IMR-90 (cell line): Measurements from ENCODE around the gene GSG1L. TPM values are rescaled to one million over a fixed set of nuclear protein-coding genes. Genes with fewer than 3 reads are reported as not detected.

Source experiments
- ATAC-seq: fragments of 200-7000 bp; cut with Tn5 transposase; 2 replicates; pipeline ENCODE4 v1.9.1; 2020; ENCODE audit warnings: low read depth, mild to moderate bottlenecking, moderate library complexity
- BruUV-seq: library from RNA; stranded (reverse); fragments of 400-500 nt; replicated peaks from 2 replicates; lab custom pipeline; 2021; lab: Mats Ljungman, UMichigan
- CTCF ChIA-PET: fragments of 300-600 bp; formaldehyde crosslinking; extraction: SDS; loops from one replicate; lab custom pipeline; 2021; ENCODE audit warnings: antibody characterized with exemption; lab: Yijun Ruan, JAX
- POLR2A ChIA-PET: fragments of 300-600 bp; sonication (Branson Sonifier 250); formaldehyde crosslinking; loops from one replicate; lab custom pipeline; 2022; ENCODE audit warnings: antibody characterized with exemption; ENCODE audit not compliant: unreplicated experiment; lab: Charles Lee
- DNase-seq: peaks from one replicate; pipeline ENCODE4 v3.0.0; 2013
- H2AFZ ChIP-seq: replicated peaks from 2 replicates; pipeline ENCODE3; 2013; ENCODE audit warnings: low read length, mild to moderate bottlenecking; ENCODE audit not compliant: poor library complexity
- H2AK5ac ChIP-seq: 2 replicates; pipeline ENCODE4 v1.6.1; 2013; ENCODE audit warnings: low read depth, low read length, inconsistent platforms
- H2AK9ac ChIP-seq: replicated peaks from 2 replicates; pipeline ENCODE3; 2013; ENCODE audit warnings: mild to moderate bottlenecking, low read depth, low read length, moderate library complexity; ENCODE audit not compliant: poor library complexity
- H2BK120ac ChIP-seq: 2 replicates; pipeline ENCODE4 v1.6.1; 2013; ENCODE audit warnings: low read depth, low read length, inconsistent platforms
- H2BK15ac ChIP-seq: 3 replicates; pipeline ENCODE4 v1.6.1; 2013; ENCODE audit warnings: low read depth, low read length, inconsistent platforms
- H2BK20ac ChIP-seq: 2 replicates; pipeline ENCODE4 v1.6.1; 2013; ENCODE audit warnings: low read depth, mild to moderate bottlenecking, inconsistent platforms, low read length, moderate library complexity
- H2BK5ac ChIP-seq: 2 replicates; pipeline ENCODE4 v1.6.1; 2013; ENCODE audit warnings: mild to moderate bottlenecking, low read depth, low read length, inconsistent platforms; ENCODE audit not compliant: poor library complexity, severe bottlenecking
- H3K14ac ChIP-seq: replicated peaks from 2 replicates; pipeline ENCODE4 v1.6.1; 2013; ENCODE audit warnings: low read depth, low read length, inconsistent platforms
- H3K18ac ChIP-seq: 2 replicates; pipeline ENCODE4 v1.6.1; 2013; ENCODE audit warnings: low read depth, low read length, control low read depth
- H3K23ac ChIP-seq: 2 replicates; pipeline ENCODE4 v1.6.1; 2013; ENCODE audit warnings: low read depth, low read length, inconsistent platforms
- H3K27ac ChIP-seq: 2 replicates; pipeline ENCODE4 v1.5.1; 2013; ENCODE audit warnings: mild to moderate bottlenecking, control low read depth, low read length; ENCODE audit not compliant: insufficient read depth
- H3K27me3 ChIP-seq: 2 replicates; pipeline ENCODE4 v1.6.1; 2013; ENCODE audit warnings: low read length; ENCODE audit not compliant: control insufficient read depth, insufficient read depth
- H3K36me3 ChIP-seq: 2 replicates; pipeline ENCODE4 v1.6.1; 2013; ENCODE audit warnings: low read length, mixed read lengths; ENCODE audit not compliant: control insufficient read depth, insufficient read depth
- H3K4ac ChIP-seq: 2 replicates; pipeline ENCODE4 v1.6.1; 2013; ENCODE audit warnings: low read depth, low read length, inconsistent platforms
- H3K4me1 ChIP-seq: 2 replicates; pipeline ENCODE4 v1.6.1; 2013; ENCODE audit warnings: low read length, mixed read lengths; ENCODE audit not compliant: control insufficient read depth, insufficient read depth
- H3K4me2 ChIP-seq: 2 replicates; pipeline ENCODE4 v1.6.1; 2013; ENCODE audit warnings: low read depth, mild to moderate bottlenecking, control low read depth, low read length, moderate library complexity
- H3K4me3 ChIP-seq: 2 replicates; pipeline ENCODE4 v1.5.1; 2013; ENCODE audit warnings: low read depth, mild to moderate bottlenecking, control low read depth, low read length, moderate library complexity; ENCODE audit not compliant: insufficient read depth
- H3K56ac ChIP-seq: 2 replicates; pipeline ENCODE4 v1.6.1; 2013; ENCODE audit warnings: low read length, inconsistent platforms; ENCODE audit not compliant: insufficient read depth; ENCODE audit errors: extremely low read depth
- H3K79me1 ChIP-seq, 2 experiments: 2 replicates each; pipeline ENCODE4 v1.6.1; 2013; ENCODE audit warnings: low read length in 2 of 2, inconsistent platforms in 1 of 2, low read depth in 1 of 2
- H3K9ac ChIP-seq: 2 replicates; pipeline ENCODE4 v1.6.1; 2013; ENCODE audit warnings: low read depth, low read length, control low read depth
- H3K9me1 ChIP-seq: 2 replicates; pipeline ENCODE4 v1.6.1; 2013; ENCODE audit warnings: low read length, inconsistent platforms; ENCODE audit not compliant: insufficient read depth
- H3K9me3 ChIP-seq: 2 replicates; pipeline ENCODE4 v1.6.1; 2013; ENCODE audit warnings: low read length; ENCODE audit not compliant: control insufficient read depth, insufficient read depth
- H4K20me1 ChIP-seq: 2 replicates; pipeline ENCODE4 v1.6.1; 2013; ENCODE audit warnings: low read length, inconsistent platforms; ENCODE audit not compliant: insufficient read depth
- H4K5ac ChIP-seq: 2 replicates; pipeline ENCODE4 v1.6.1; 2013; ENCODE audit warnings: mild to moderate bottlenecking, low read depth, low read length, control low read depth
- H4K8ac ChIP-seq, 2 experiments: 2 replicates each; pipeline ENCODE4 v1.6.1; 2013; ENCODE audit warnings: low read depth in 2 of 2, low read length in 2 of 2, control low read depth in 1 of 2, inconsistent platforms in 1 of 2
- H4K91ac ChIP-seq: 2 replicates; pipeline ENCODE4 v1.6.1; 2013; ENCODE audit warnings: low read depth, low read length, inconsistent platforms; ENCODE audit not compliant: insufficient read depth
- BHLHE40 ChIP-seq: fragments of 150-350 bp; IDR thresholded peaks from 2 replicates; pipeline ENCODE4 v1.6.1; 2016; ENCODE audit warnings: mild to moderate bottlenecking, low read depth, low read length
- ELK1 ChIP-seq: fragments of 150-350 bp; IDR thresholded peaks from 2 replicates; pipeline ENCODE4 v1.6.1; 2016; ENCODE audit warnings: low read depth, mild to moderate bottlenecking, low read length, moderate library complexity, borderline replicate concordance
- FOS ChIP-seq: fragments of 150-350 bp; IDR thresholded peaks from 2 replicates; pipeline ENCODE4 v1.6.1; 2016; ENCODE audit warnings: low read depth, low read length
- MAFK ChIP-seq: IDR thresholded peaks from 2 replicates; pipeline ENCODE4 v1.6.1; 2012; ENCODE audit warnings: low read depth, low read length, improper control_type of control experiment
- MAZ ChIP-seq: IDR thresholded peaks from 2 replicates; pipeline ENCODE4 v1.6.1; 2012; ENCODE audit warnings: low read depth, mild to moderate bottlenecking, low read length, improper control_type of control experiment, moderate library complexity, borderline replicate concordance
- MXI1 ChIP-seq: IDR thresholded peaks from 2 replicates; pipeline ENCODE4 v1.6.1; 2012; ENCODE audit warnings: low read depth, mild to moderate bottlenecking, low read length, moderate library complexity, borderline replicate concordance
- NFE2L2 ChIP-seq: fragments of 150-350 bp; IDR thresholded peaks from 2 replicates; pipeline ENCODE4 v1.6.1; 2016; ENCODE audit warnings: low read depth, mild to moderate bottlenecking, low read length
- RCOR1 ChIP-seq: IDR thresholded peaks from 2 replicates; pipeline ENCODE4 v1.6.1; 2012; ENCODE audit warnings: mild to moderate bottlenecking, low read length, improper control_type of control experiment; ENCODE audit not compliant: insufficient replicate concordance
- RFX5 ChIP-seq: IDR thresholded peaks from 2 replicates; pipeline ENCODE4 v1.8.0; 2012; ENCODE audit warnings: low read depth, mild to moderate bottlenecking, low read length, moderate library complexity
- SMC3 ChIP-seq: fragments of 150-350 bp; IDR thresholded peaks from 2 replicates; pipeline ENCODE4 v1.6.1; 2016; ENCODE audit warnings: low read depth, mild to moderate bottlenecking, antibody characterized with exemption, low read length, moderate library complexity
- WGBS, 2 experiments: methylation state at CpG; one replicate each; pipeline versions ENCODE4 v1.1.5 to v1.1.7; 2013; ENCODE audit warnings: missing lambda C conversion rate in 2 of 2; ENCODE audit not compliant: insufficient read length in 1 of 2; ENCODE audit errors: extremely low coverage in 2 of 2; 5-methylcytosine and 5-hydroxymethylcytosine counted together
- dilution Hi-C: fragments of 300-500 bp; cut with HindIII; formaldehyde crosslinking; loops from one replicate; pipeline ENCODE4 v1.14.3; 2018; ENCODE audit warnings: low sequenced_read_pairs; ENCODE audit not compliant: unreplicated experiment
- in situ Hi-C: fragments of 300-500 bp; cut with MboI; formaldehyde crosslinking; loops from 3 replicates; pipeline ENCODE4 v1.14.3; 2019; ENCODE audit warnings: low sequenced_read_pairs, inconsistent platforms, mixed read lengths
- intact Hi-C: fragments of 100-400 bp; cut with micrococcal nuclease; formaldehyde crosslinking; loops from 2 replicates; pipeline ENCODE4 v1.10.0; 2022
- polyA plus RNA-seq, 3 experiments: library from polyadenylated mRNA; depleted of rRNA; stranded (reverse); fragments of >200 nt; gene quantifications; 2 replicates each; pipeline ENCODE4 v1.2.3, GENCODE V29; 2012; ENCODE audit warnings: low replicate concordance in 1 of 3
- total RNA-seq: library from RNA; depleted of rRNA; stranded (reverse); fragments of >200 nt; gene quantifications from 2 replicates; pipeline ENCODE4 v1.2.3, GENCODE V29; 2012

GSG1L gene
- total and polyA plus RNA-seq, 2 of the 4 experiments (the other 2 are of a cell fraction) = not detected

GRCh38 chr16:27853101-27853500 lies 210.4 kb downstream of the GSG1L start:
- POLR2A ChIA-PET = no interaction called here

More at GRCh38 chr16:27853101-27853500, 210.4 kb downstream of the GSG1L start:
- no peak overlapping the region for H4K8ac ChIP-seq
- ATAC-seq = no peak
- H3K4me1 ChIP-seq = no peaks in the 10 kb centered on the region
- H3K9me1 ChIP-seq = no peaks in the 10 kb centered on the region
- WGBS, 2 experiments = no CpG with 5 or more reads among the region's 9 CpGs
- no peak overlapping the region for H2AK9ac ChIP-seq
- no peak overlapping the region for H3K4me3 ChIP-seq
- no peak overlapping the region for H2BK5ac ChIP-seq
- no peak overlapping the region for H2BK120ac ChIP-seq
- in situ Hi-C loops = no loop called here
- no peaks in the 10 kb centered on the region for H3K9me3 ChIP-seq
- H2AK5ac ChIP-seq = no peak overlapping the region
- no peak overlapping the region for H3K9ac ChIP-seq
- peaks cover 24% of the 10 kb centered on the region for H3K27me3 ChIP-seq
- no peak overlapping the region for H3K18ac ChIP-seq
- TF ChIP-seq RFX5 (no peak), BHLHE40 (no peak), FOS (no peak), ELK1 (no peak), MXI1 (no peak), MAFK (no peak), RCOR1 (no peak), MAZ (no peak), SMC3 (no peak), NFE2L2 (no peak)
- no peaks in the 10 kb centered on the region for H4K20me1 ChIP-seq
- H3K14ac ChIP-seq = no peak overlapping the region
- CTCF ChIA-PET = no interaction called here
- no peak for DNase-seq
- no peaks in the 10 kb centered on the region for H3K79me1 ChIP-seq
- no peak overlapping the region for H2BK15ac ChIP-seq
- H3K56ac ChIP-seq = no peak overlapping the region
- no TSS peak for BruUV-seq
- H2BK20ac ChIP-seq = no peak overlapping the region
- dilution Hi-C loops = no loop called here
- H3K27ac ChIP-seq = no peak overlapping the region
- intact Hi-C loops = no loop called here
- H3K36me3 ChIP-seq = no peaks in the 10 kb centered on the region
- no peak overlapping the region for H3K4ac ChIP-seq
- H3K23ac ChIP-seq = no peak overlapping the region
- H4K5ac ChIP-seq = no peak overlapping the region
- H2AFZ ChIP-seq = no peak overlapping the region
- H3K4me2 ChIP-seq = no peak overlapping the region
- H4K91ac ChIP-seq = no peak overlapping the region
